Neural crest cell (in vitro differentiated cells): Measurements from ENCODE around the gene PCDHA10. TPM values are rescaled to one million over a fixed set of nuclear protein-coding genes. Genes with fewer than 3 reads are reported as not detected.
"Not testable (repeated sequence)": the region's sequence is repeated elsewhere in the genome, so short reads cannot be mapped to it uniquely, and the experiment has no call there.

Experiments used
- DNase-seq: peaks from one replicate; pipeline ENCODE4 v3.0.0; 2021; ENCODE audit warnings: low read depth, mixed read lengths, low spot score
- H3K27ac Mint-ChIP-seq: one replicate; pipeline ENCODE4 v1.8.0; 2021; ENCODE audit warnings: mild to moderate bottlenecking, mixed read lengths; ENCODE audit not compliant: unreplicated experiment
- H3K27me3 Mint-ChIP-seq: 2 replicates; pipeline ENCODE4 v1.8.0; 2021; ENCODE audit warnings: low read depth, mild to moderate bottlenecking, mixed read lengths
- H3K36me3 Mint-ChIP-seq: 2 replicates; pipeline ENCODE4 v1.8.0; 2021; ENCODE audit warnings: low read depth, mild to moderate bottlenecking, mixed read lengths
- H3K4me1 Mint-ChIP-seq: 2 replicates; pipeline ENCODE4 v1.8.0; 2021; ENCODE audit warnings: mixed read lengths
- H3K4me3 Mint-ChIP-seq: one replicate; pipeline ENCODE4 v1.8.0; 2021; ENCODE audit warnings: mild to moderate bottlenecking, mixed read lengths
- H3K9me3 Mint-ChIP-seq: 2 replicates; pipeline ENCODE4 v1.8.0; 2021; ENCODE audit warnings: mixed read lengths
- CTCF ChIP-seq: fragments of 200-600 bp; sonication (generic); conservative IDR thresholded peaks from 2 replicates; pipeline ENCODE4 v1.5.0; 2021; ENCODE audit warnings: antibody characterized with exemption, mild to moderate bottlenecking
- total RNA-seq: library from RNA; stranded (reverse); gene quantifications from 2 replicates; pipeline ENCODE4 v1.2.1, GENCODE V29; 2021

Gene PCDHA10
- total RNA-seq, 1 donor from 2014 or later, result 7.3 TPM

- no peak for TF ChIP-seq CTCF
- no peaks in the 10 kb centered on the region for H3K4me1 Mint-ChIP-seq
- H3K36me3 Mint-ChIP-seq, result peaks cover 59% of the 10 kb centered on the region
- H3K27ac Mint-ChIP-seq, result no peak within 1 kb of the TSS
- H3K9me3 Mint-ChIP-seq, result peaks cover 10% of the 10 kb centered on the region
- H3K27me3 Mint-ChIP-seq, result no peaks in the 10 kb centered on the region
- H3K4me3 Mint-ChIP-seq, result no peak within 1 kb of the TSS
- no peak for DNase-seq
Observed at GRCh38 chr5:140833993-140834392, 21.7 kb upstream of the PCDHA10 start, which contains the start of gene PCDHA7. Gene PCDHA7, plus strand, starts transcription at chr5:140834269. Its CDS starts 115 bp downstream, at chr5:140834384.

- DNase-seq, H3K4me1 Mint-ChIP-seq, H3K27ac Mint-ChIP-seq, H3K27me3 Mint-ChIP-seq, H3K4me3 Mint-ChIP-seq, H3K9me3 Mint-ChIP-seq: not testable (repeated sequence)
- H3K36me3 Mint-ChIP-seq, result peaks cover 59% of the 10 kb centered on the region
Observed at GRCh38 chr5:140834439-140835008, 21.2 kb upstream of the PCDHA10 start.

GRCh38 chr5:140835622-140836510, 19.8 kb upstream of the PCDHA10 start:
- H3K27me3 Mint-ChIP-seq, result no peaks in the 10 kb centered on the region
- no peak for TF ChIP-seq CTCF
- H3K4me3 Mint-ChIP-seq, result no peak overlapping the region
- no peak for DNase-seq
- H3K36me3 Mint-ChIP-seq, result peaks cover 68% of the 10 kb centered on the region
- H3K9me3 Mint-ChIP-seq, result peaks cover 15% of the 10 kb centered on the region
- no peak overlapping the region for H3K27ac Mint-ChIP-seq
- H3K4me1 Mint-ChIP-seq, result no peaks in the 10 kb centered on the region

- Mint-ChIP-seq H3K36me3 (peaks cover 47% of the 10 kb centered on the region), H3K4me3 (no peak within 1 kb of the TSS), H3K4me1 (no peaks in the 10 kb centered on the region), H3K27me3 (no peaks in the 10 kb centered on the region), H3K9me3 (peaks cover 8% of the 10 kb centered on the region), H3K27ac (no peak within 1 kb of the TSS)
- no peak for DNase-seq
- TF ChIP-seq CTCF, result no peak
Observed at GRCh38 chr5:140840978-140841962, 14.4 kb upstream of the PCDHA10 start, which contains the start of gene PCDHA8. Gene PCDHA8, plus strand, starts transcription at chr5:140841187. Its CDS starts 135 bp downstream, at chr5:140841322.

GRCh38 chr5:140842798-140843733, 12.6 kb upstream of the PCDHA10 start:
- TF ChIP-seq CTCF, result no peak
- Mint-ChIP-seq H3K4me3 (no peak overlapping the region), H3K4me1 (no peaks in the 10 kb centered on the region), H3K36me3 (peaks cover 54% of the 10 kb centered on the region), H3K9me3 (peaks cover 20% of the 10 kb centered on the region), H3K27ac (no peak overlapping the region), H3K27me3 (no peaks in the 10 kb centered on the region)
- no peak for DNase-seq
